Heart left ventricle (tissue), 13 donors: Measurements from ENCODE around the gene EPHA7.

Source experiments
- POLR2A ChIP-seq, 2 donors: fragments of 450-650 bp; IDR thresholded peaks; one replicate each; pipeline ENCODE4 v1.6.1; 2017; ENCODE audit warnings: antibody characterized with exemption in 2 of 2, mild to moderate bottlenecking in 2 of 2, moderate library complexity in 2 of 2
- TF ChIP-seq, protein P1 (sequence below), 12 donors: fragments of 200-600 bp; sonication (generic) in 4 of 12; IDR thresholded peaks; one replicate each; pipeline versions ENCODE4 v1.5.0 to v1.8.0; 2018 to 2022; ENCODE audit warnings: antibody characterized with exemption in 12 of 12, mild to moderate bottlenecking in 5 of 12
- donor health status: ischemic (EF 13 %, LVEDD 7.1; RV severe dilation, severe dysfunction).
- donor health status: DM: no; HTN: yes; CAD: no.
- donor health status: DM: no; HTN: no; CAD: no.
- donor health status: ischemic (EF 25% LVEDD 6.9; RV normal size, moderate dysfunction).
- donor health status: ischemic (EF 25% LVEDD 5.7; RV mildly dilated, moderate dysfunction).
- donor health status: ischemic (EF 35%, LVEDD 5.7; RV mildly dilated, moderate dysfunction).
- donor health status: nonischemic (EF 11% LVEDD 7.7; RV severe dilation, severe dysfunction).
- donor health status: DM: yes; HTN: yes; CAD: no.
- donor health status: PGD.
- donor health status: ischemic (EF 29% LVEDD 5.4; RV normal size, mild dysfunction).
- donor health status: nonischemic (EF 23%, LVEDD 6.1; RV moderate dilation, normal function).

DNA sequence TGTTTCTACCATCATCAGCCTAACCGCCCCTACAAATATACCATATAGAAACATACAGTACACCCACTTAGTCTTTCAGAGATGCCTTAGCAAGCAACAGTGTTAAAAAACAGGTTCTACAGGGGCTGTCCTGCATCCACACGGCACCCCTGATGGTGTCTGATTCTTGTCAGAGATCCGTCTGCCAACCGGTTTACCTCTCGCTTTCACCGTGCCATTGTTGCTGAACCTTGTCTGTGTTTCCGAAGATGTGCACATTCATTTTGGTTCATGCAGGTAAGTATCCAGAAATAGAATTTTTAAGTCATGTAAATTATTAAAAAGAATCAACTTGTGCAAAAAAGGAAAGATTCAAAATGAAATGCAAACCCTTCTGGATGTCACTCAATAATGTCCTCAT lies 52.9 kb downstream of the EPHA7 start:
- TF ChIP-seq, protein P1, sequence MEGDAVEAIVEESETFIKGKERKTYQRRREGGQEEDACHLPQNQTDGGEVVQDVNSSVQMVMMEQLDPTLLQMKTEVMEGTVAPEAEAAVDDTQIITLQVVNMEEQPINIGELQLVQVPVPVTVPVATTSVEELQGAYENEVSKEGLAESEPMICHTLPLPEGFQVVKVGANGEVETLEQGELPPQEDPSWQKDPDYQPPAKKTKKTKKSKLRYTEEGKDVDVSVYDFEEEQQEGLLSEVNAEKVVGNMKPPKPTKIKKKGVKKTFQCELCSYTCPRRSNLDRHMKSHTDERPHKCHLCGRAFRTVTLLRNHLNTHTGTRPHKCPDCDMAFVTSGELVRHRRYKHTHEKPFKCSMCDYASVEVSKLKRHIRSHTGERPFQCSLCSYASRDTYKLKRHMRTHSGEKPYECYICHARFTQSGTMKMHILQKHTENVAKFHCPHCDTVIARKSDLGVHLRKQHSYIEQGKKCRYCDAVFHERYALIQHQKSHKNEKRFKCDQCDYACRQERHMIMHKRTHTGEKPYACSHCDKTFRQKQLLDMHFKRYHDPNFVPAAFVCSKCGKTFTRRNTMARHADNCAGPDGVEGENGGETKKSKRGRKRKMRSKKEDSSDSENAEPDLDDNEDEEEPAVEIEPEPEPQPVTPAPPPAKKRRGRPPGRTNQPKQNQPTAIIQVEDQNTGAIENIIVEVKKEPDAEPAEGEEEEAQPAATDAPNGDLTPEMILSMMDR (IDR thresholded peaks at IDR 0.05) = no peak
- TF ChIP-seq POLR2A (IDR thresholded peaks at IDR 0.05) = no peak
